Panc1 (cell line): ENCODE results near the gene FAM151A.

ENCODE experiments used
- SIN3A ChIP-seq: IDR thresholded peaks from 2 replicates; pipeline ENCODE4 v1.6.1; 2012; ENCODE audit warnings: low read depth, mild to moderate bottlenecking, low read length, moderate library complexity, borderline replicate concordance; ENCODE audit not compliant: insufficient read depth
- TF ChIP-seq, protein P1 (sequence below): fragments of 450-650 bp; IDR thresholded peaks from 2 replicates; pipeline ENCODE4 v1.5.1; 2017; ENCODE audit warnings: mild to moderate bottlenecking

DNA sequence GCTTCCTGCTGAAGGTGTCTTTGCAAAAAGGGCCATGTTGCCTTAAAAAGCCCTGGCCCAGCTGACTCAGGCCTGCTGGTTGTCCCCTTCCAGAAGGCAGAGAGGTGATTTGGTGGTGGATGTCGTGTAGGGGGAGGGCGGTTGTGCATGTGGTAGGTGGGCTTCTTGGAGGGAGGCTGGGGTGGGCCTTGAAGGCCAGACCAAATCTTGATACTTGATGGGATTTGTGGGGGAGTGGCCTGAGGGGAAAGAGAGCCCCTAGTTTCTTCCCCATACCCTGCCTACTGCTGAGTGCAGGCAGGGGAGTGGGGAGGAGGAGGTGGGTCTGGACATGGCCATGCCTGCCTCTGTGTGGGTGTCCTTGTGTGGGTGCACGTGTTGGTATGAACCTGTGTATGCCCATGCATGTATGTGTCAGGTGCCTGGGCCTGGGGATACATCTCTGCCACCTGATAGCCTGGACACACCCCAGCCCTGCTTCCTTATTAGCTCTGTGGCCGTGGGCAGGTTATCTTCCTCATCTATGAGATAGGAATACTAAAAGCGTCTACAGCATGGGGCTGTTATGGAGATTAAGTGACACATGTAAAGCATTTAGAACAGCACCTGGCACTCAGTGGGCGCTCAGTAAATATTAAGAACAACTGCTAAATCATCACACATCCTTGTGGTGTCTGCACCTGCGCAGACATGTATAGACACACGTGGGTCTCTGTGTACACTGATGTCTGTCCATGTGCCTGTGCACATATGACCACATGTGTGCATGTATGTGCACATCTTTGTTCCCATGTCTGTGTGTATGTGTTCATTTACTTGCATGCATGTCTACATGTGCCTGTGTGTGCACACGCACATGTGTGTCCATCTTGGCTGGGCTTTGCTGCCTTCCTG is 17.0 kb downstream of the FAM151A start:
- TF ChIP-seq SIN3A, result no peak
- TF ChIP-seq, protein P1, sequence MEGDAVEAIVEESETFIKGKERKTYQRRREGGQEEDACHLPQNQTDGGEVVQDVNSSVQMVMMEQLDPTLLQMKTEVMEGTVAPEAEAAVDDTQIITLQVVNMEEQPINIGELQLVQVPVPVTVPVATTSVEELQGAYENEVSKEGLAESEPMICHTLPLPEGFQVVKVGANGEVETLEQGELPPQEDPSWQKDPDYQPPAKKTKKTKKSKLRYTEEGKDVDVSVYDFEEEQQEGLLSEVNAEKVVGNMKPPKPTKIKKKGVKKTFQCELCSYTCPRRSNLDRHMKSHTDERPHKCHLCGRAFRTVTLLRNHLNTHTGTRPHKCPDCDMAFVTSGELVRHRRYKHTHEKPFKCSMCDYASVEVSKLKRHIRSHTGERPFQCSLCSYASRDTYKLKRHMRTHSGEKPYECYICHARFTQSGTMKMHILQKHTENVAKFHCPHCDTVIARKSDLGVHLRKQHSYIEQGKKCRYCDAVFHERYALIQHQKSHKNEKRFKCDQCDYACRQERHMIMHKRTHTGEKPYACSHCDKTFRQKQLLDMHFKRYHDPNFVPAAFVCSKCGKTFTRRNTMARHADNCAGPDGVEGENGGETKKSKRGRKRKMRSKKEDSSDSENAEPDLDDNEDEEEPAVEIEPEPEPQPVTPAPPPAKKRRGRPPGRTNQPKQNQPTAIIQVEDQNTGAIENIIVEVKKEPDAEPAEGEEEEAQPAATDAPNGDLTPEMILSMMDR, result no peak
